IMR-90 (cell line): ENCODE data around the gene NPC1. TPM values are rescaled to one million over a fixed set of nuclear protein-coding genes. Genes with fewer than 3 reads are reported as not detected.

ENCODE experiments used
- ATAC-seq: fragments of 200-7000 bp; cut with Tn5 transposase; 2 replicates; pipeline ENCODE4 v1.9.1; 2020; ENCODE audit warnings: low read depth, mild to moderate bottlenecking, moderate library complexity
- BruUV-seq: library from RNA; stranded (reverse); fragments of 400-500 nt; replicated peaks from 2 replicates; lab custom pipeline; 2021; lab: Mats Ljungman, UMichigan
- CTCF ChIA-PET: fragments of 300-600 bp; formaldehyde crosslinking; extraction: SDS; loops from one replicate; lab custom pipeline; 2021; ENCODE audit warnings: antibody characterized with exemption; lab: Yijun Ruan, JAX
- POLR2A ChIA-PET: fragments of 300-600 bp; sonication (Branson Sonifier 250); formaldehyde crosslinking; loops from one replicate; lab custom pipeline; 2022; ENCODE audit warnings: antibody characterized with exemption; ENCODE audit not compliant: unreplicated experiment; lab: Charles Lee
- DNase-seq: peaks from one replicate; pipeline ENCODE4 v3.0.0; 2013
- H2AFZ ChIP-seq: replicated peaks from 2 replicates; pipeline ENCODE3; 2013; ENCODE audit warnings: low read length, mild to moderate bottlenecking; ENCODE audit not compliant: poor library complexity
- H2AK5ac ChIP-seq: 2 replicates; pipeline ENCODE4 v1.6.1; 2013; ENCODE audit warnings: low read depth, low read length, inconsistent platforms
- H2AK9ac ChIP-seq: replicated peaks from 2 replicates; pipeline ENCODE3; 2013; ENCODE audit warnings: mild to moderate bottlenecking, low read depth, low read length, moderate library complexity; ENCODE audit not compliant: poor library complexity
- H2BK120ac ChIP-seq: 2 replicates; pipeline ENCODE4 v1.6.1; 2013; ENCODE audit warnings: low read depth, low read length, inconsistent platforms
- H2BK15ac ChIP-seq: 3 replicates; pipeline ENCODE4 v1.6.1; 2013; ENCODE audit warnings: low read depth, low read length, inconsistent platforms
- H2BK20ac ChIP-seq: 2 replicates; pipeline ENCODE4 v1.6.1; 2013; ENCODE audit warnings: low read depth, mild to moderate bottlenecking, inconsistent platforms, low read length, moderate library complexity
- H2BK5ac ChIP-seq: 2 replicates; pipeline ENCODE4 v1.6.1; 2013; ENCODE audit warnings: mild to moderate bottlenecking, low read depth, low read length, inconsistent platforms; ENCODE audit not compliant: poor library complexity, severe bottlenecking
- H3K14ac ChIP-seq: replicated peaks from 2 replicates; pipeline ENCODE4 v1.6.1; 2013; ENCODE audit warnings: low read depth, low read length, inconsistent platforms
- H3K18ac ChIP-seq: 2 replicates; pipeline ENCODE4 v1.6.1; 2013; ENCODE audit warnings: low read depth, low read length, control low read depth
- H3K23ac ChIP-seq: 2 replicates; pipeline ENCODE4 v1.6.1; 2013; ENCODE audit warnings: low read depth, low read length, inconsistent platforms
- H3K27ac ChIP-seq: 2 replicates; pipeline ENCODE4 v1.5.1; 2013; ENCODE audit warnings: mild to moderate bottlenecking, control low read depth, low read length; ENCODE audit not compliant: insufficient read depth
- H3K27me3 ChIP-seq: 2 replicates; pipeline ENCODE4 v1.6.1; 2013; ENCODE audit warnings: low read length; ENCODE audit not compliant: control insufficient read depth, insufficient read depth
- H3K36me3 ChIP-seq: 2 replicates; pipeline ENCODE4 v1.6.1; 2013; ENCODE audit warnings: low read length, mixed read lengths; ENCODE audit not compliant: control insufficient read depth, insufficient read depth
- H3K4ac ChIP-seq: 2 replicates; pipeline ENCODE4 v1.6.1; 2013; ENCODE audit warnings: low read depth, low read length, inconsistent platforms
- H3K4me1 ChIP-seq: 2 replicates; pipeline ENCODE4 v1.6.1; 2013; ENCODE audit warnings: low read length, mixed read lengths; ENCODE audit not compliant: control insufficient read depth, insufficient read depth
- H3K4me2 ChIP-seq: 2 replicates; pipeline ENCODE4 v1.6.1; 2013; ENCODE audit warnings: low read depth, mild to moderate bottlenecking, control low read depth, low read length, moderate library complexity
- H3K4me3 ChIP-seq: 2 replicates; pipeline ENCODE4 v1.5.1; 2013; ENCODE audit warnings: low read depth, mild to moderate bottlenecking, control low read depth, low read length, moderate library complexity; ENCODE audit not compliant: insufficient read depth
- H3K56ac ChIP-seq: 2 replicates; pipeline ENCODE4 v1.6.1; 2013; ENCODE audit warnings: low read length, inconsistent platforms; ENCODE audit not compliant: insufficient read depth; ENCODE audit errors: extremely low read depth
- H3K79me1 ChIP-seq, 2 experiments: 2 replicates each; pipeline ENCODE4 v1.6.1; 2013; ENCODE audit warnings: low read length in 2 of 2, inconsistent platforms in 1 of 2, low read depth in 1 of 2
- H3K9ac ChIP-seq: 2 replicates; pipeline ENCODE4 v1.6.1; 2013; ENCODE audit warnings: low read depth, low read length, control low read depth
- H3K9me1 ChIP-seq: 2 replicates; pipeline ENCODE4 v1.6.1; 2013; ENCODE audit warnings: low read length, inconsistent platforms; ENCODE audit not compliant: insufficient read depth
- H3K9me3 ChIP-seq: 2 replicates; pipeline ENCODE4 v1.6.1; 2013; ENCODE audit warnings: low read length; ENCODE audit not compliant: control insufficient read depth, insufficient read depth
- H4K20me1 ChIP-seq: 2 replicates; pipeline ENCODE4 v1.6.1; 2013; ENCODE audit warnings: low read length, inconsistent platforms; ENCODE audit not compliant: insufficient read depth
- H4K5ac ChIP-seq: 2 replicates; pipeline ENCODE4 v1.6.1; 2013; ENCODE audit warnings: mild to moderate bottlenecking, low read depth, low read length, control low read depth
- H4K8ac ChIP-seq, 2 experiments: 2 replicates each; pipeline ENCODE4 v1.6.1; 2013; ENCODE audit warnings: low read depth in 2 of 2, low read length in 2 of 2, control low read depth in 1 of 2, inconsistent platforms in 1 of 2
- H4K91ac ChIP-seq: 2 replicates; pipeline ENCODE4 v1.6.1; 2013; ENCODE audit warnings: low read depth, low read length, inconsistent platforms; ENCODE audit not compliant: insufficient read depth
- BHLHE40 ChIP-seq: fragments of 150-350 bp; IDR thresholded peaks from 2 replicates; pipeline ENCODE4 v1.6.1; 2016; ENCODE audit warnings: mild to moderate bottlenecking, low read depth, low read length
- CEBPB ChIP-seq: IDR thresholded peaks from 2 replicates; pipeline ENCODE4 v1.6.1; 2012; ENCODE audit warnings: low read depth, low read length, improper control_type of control experiment
- MAFK ChIP-seq: IDR thresholded peaks from 2 replicates; pipeline ENCODE4 v1.6.1; 2012; ENCODE audit warnings: low read depth, low read length, improper control_type of control experiment
- MXI1 ChIP-seq: IDR thresholded peaks from 2 replicates; pipeline ENCODE4 v1.6.1; 2012; ENCODE audit warnings: low read depth, mild to moderate bottlenecking, low read length, moderate library complexity, borderline replicate concordance
- RCOR1 ChIP-seq: IDR thresholded peaks from 2 replicates; pipeline ENCODE4 v1.6.1; 2012; ENCODE audit warnings: mild to moderate bottlenecking, low read length, improper control_type of control experiment; ENCODE audit not compliant: insufficient replicate concordance
- WGBS, 2 experiments: methylation state at CpG; one replicate each; pipeline versions ENCODE4 v1.1.5 to v1.1.7; 2013; ENCODE audit warnings: missing lambda C conversion rate in 2 of 2; ENCODE audit not compliant: insufficient read length in 1 of 2; ENCODE audit errors: extremely low coverage in 2 of 2; 5-methylcytosine and 5-hydroxymethylcytosine counted together
- dilution Hi-C: fragments of 300-500 bp; cut with HindIII; formaldehyde crosslinking; loops from one replicate; pipeline ENCODE4 v1.14.3; 2018; ENCODE audit warnings: low sequenced_read_pairs; ENCODE audit not compliant: unreplicated experiment
- in situ Hi-C: fragments of 300-500 bp; cut with MboI; formaldehyde crosslinking; loops from 3 replicates; pipeline ENCODE4 v1.14.3; 2019; ENCODE audit warnings: low sequenced_read_pairs, inconsistent platforms, mixed read lengths
- intact Hi-C: fragments of 100-400 bp; cut with micrococcal nuclease; formaldehyde crosslinking; loops from 2 replicates; pipeline ENCODE4 v1.10.0; 2022
- polyA plus RNA-seq, 3 experiments: library from polyadenylated mRNA; depleted of rRNA; stranded (reverse); fragments of >200 nt; gene quantifications; 2 replicates each; pipeline ENCODE4 v1.2.3, GENCODE V29; 2012; ENCODE audit warnings: low replicate concordance in 1 of 3
- total RNA-seq: library from RNA; depleted of rRNA; stranded (reverse); fragments of >200 nt; gene quantifications from 2 replicates; pipeline ENCODE4 v1.2.3, GENCODE V29; 2012
- TF ChIP-seq, protein P1 (sequence below): fragments of 150-350 bp; IDR thresholded peaks from 2 replicates; pipeline ENCODE4 v1.6.1; 2017; ENCODE audit warnings: mild to moderate bottlenecking, antibody characterized with exemption, low read length, low read depth

The NPC1 gene
- total and polyA plus RNA-seq, 2 of the 4 experiments (the other 2 are of a cell fraction) = 7.5 to 7.9 TPM

DNA sequence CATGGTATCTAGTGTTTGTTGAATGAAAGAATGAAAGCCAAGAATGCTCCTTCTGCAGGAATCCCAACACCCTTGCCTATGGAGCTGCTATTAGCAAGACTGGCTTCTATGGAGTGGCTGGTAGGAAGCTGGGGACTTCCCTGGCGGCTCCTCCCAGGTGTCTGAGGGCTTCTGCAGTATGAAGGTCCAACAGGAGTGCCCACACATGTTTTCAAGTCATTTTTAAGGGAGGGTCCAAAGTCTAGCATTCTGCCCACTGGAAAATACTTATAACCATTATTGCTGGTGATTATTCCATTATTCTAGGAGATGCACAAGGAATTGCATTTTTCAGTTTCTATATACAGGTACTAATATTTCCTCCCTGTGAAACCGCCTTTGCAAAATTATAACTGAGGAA lies 21.9 kb upstream of the NPC1 start:
- Histone ChIP-seq H4K5ac (no peak overlapping the region), H2BK20ac (no peak overlapping the region), H3K18ac (no peak overlapping the region), H2BK15ac (no peak overlapping the region), H3K27me3 (peaks cover 9% of the 10 kb centered on the region; the same call in 1 of the 2 replicates), H3K9ac (no peak overlapping the region), H4K91ac (no peak overlapping the region), H3K4me2 (no peak overlapping the region), H2AFZ (no peak overlapping the region), H3K9me1 (no peaks in the 10 kb centered on the region), H3K14ac (no peak overlapping the region), H3K56ac (no peak overlapping the region), H4K8ac (no peak overlapping the region), H3K4me3 (no peak overlapping the region), H3K79me1 (no peaks in the 10 kb centered on the region), H2AK5ac (no peak overlapping the region), H2BK5ac (no peak overlapping the region), H3K9me3 (no peaks in the 10 kb centered on the region), H3K4ac (no peak overlapping the region), H4K20me1 (no peaks in the 10 kb centered on the region), H3K4me1 (peaks cover 8% of the 10 kb centered on the region), H3K36me3 (no peaks in the 10 kb centered on the region), H2AK9ac (no peak overlapping the region), H2BK120ac (no peak overlapping the region), H3K27ac (no peak overlapping the region), H3K23ac (no peak overlapping the region)
- no peak for ATAC-seq
- WGBS, 2 experiments = no CpG with 5 or more reads among the region's 2 CpGs
- in situ Hi-C loops (no loop called here), dilution Hi-C loops (no loop called here), intact Hi-C loops (no loop called here)
- POLR2A ChIA-PET = no interaction called here
- no peak for DNase-seq
- TF ChIP-seq MAFK = no peak
- no peak for TF ChIP-seq CEBPB
- no peak for TF ChIP-seq MXI1
- no peak for TF ChIP-seq RCOR1
- no peak for TF ChIP-seq BHLHE40
- TF ChIP-seq, protein P1, sequence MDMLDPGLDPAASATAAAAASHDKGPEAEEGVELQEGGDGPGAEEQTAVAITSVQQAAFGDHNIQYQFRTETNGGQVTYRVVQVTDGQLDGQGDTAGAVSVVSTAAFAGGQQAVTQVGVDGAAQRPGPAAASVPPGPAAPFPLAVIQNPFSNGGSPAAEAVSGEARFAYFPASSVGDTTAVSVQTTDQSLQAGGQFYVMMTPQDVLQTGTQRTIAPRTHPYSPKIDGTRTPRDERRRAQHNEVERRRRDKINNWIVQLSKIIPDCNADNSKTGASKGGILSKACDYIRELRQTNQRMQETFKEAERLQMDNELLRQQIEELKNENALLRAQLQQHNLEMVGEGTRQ = no peak
- BruUV-seq = no TSS peak
- CTCF ChIA-PET = interaction anchor here (0.6 to 1.6 kb wide), 2 partner anchors 9 to 100 kb away, joined by 3 to 4 read pairs; no protein-coding TSS in a partner anchor
